ENCODE data around the gene TRIM38.

The TRIM38 gene

GRCh38 chr6:25921525-25922203 lies 40.9 kb upstream of the TRIM38 start:
- Histone ChIP-seq H3K9me2 (ENCODE audit: low read depth, low read length) (no peaks in the 10 kb centered on the region), H3K9me3 (ENCODE audit: low read length) (no peaks in the 10 kb centered on the region), H3K9ac (ENCODE audit: low read length) (no peak overlapping the region), H3F3A (ENCODE audit: insufficient read depth, low read length) (no peaks in the 10 kb centered on the region), H3K4me3 (ENCODE audit: low read depth, low read length, poor library complexity, severe bottlenecking) (no peak overlapping the region), H3K79me2 (ENCODE audit: insufficient read depth, low read length) (no peaks in the 10 kb centered on the region), H3K27me3 (ENCODE audit: insufficient read depth, low read length) (no peaks in the 10 kb centered on the region; the same call in 1 of the 2 replicates), H3K36me3 (ENCODE audit: insufficient read depth, low read length) (no peaks in the 10 kb centered on the region), H4K20me1 (ENCODE audit: insufficient read depth, low read length) (no peaks in the 10 kb centered on the region), H3K4me1 (ENCODE audit: insufficient read depth, low read length, severe bottlenecking) (no peaks in the 10 kb centered on the region), H2AFZ (ENCODE audit: low read length) (no peak overlapping the region), H3K4me2 (ENCODE audit: low read length) (no peak overlapping the region), H3K27ac (ENCODE audit: low read depth, low read length, poor library complexity, severe bottlenecking) (no peak overlapping the region)
- TF ChIP-seq EZH2 (IDR thresholded peaks at IDR 0.05; ENCODE audit: borderline replicate concordance, low read length): no peak
- TF ChIP-seq, protein P1, sequence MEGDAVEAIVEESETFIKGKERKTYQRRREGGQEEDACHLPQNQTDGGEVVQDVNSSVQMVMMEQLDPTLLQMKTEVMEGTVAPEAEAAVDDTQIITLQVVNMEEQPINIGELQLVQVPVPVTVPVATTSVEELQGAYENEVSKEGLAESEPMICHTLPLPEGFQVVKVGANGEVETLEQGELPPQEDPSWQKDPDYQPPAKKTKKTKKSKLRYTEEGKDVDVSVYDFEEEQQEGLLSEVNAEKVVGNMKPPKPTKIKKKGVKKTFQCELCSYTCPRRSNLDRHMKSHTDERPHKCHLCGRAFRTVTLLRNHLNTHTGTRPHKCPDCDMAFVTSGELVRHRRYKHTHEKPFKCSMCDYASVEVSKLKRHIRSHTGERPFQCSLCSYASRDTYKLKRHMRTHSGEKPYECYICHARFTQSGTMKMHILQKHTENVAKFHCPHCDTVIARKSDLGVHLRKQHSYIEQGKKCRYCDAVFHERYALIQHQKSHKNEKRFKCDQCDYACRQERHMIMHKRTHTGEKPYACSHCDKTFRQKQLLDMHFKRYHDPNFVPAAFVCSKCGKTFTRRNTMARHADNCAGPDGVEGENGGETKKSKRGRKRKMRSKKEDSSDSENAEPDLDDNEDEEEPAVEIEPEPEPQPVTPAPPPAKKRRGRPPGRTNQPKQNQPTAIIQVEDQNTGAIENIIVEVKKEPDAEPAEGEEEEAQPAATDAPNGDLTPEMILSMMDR (IDR thresholded peaks at IDR 0.05; ENCODE audit: low read length): no peak

GRCh38 chr6:25922301-25922700 lies 40.3 kb upstream of the TRIM38 start:
- Histone ChIP-seq H3K9ac (ENCODE audit: low read length) (no peak overlapping the region), H3K36me3 (ENCODE audit: insufficient read depth, low read length) (no peaks in the 10 kb centered on the region), H3K9me2 (ENCODE audit: low read depth, low read length) (no peaks in the 10 kb centered on the region), H3K9me3 (ENCODE audit: low read length) (no peaks in the 10 kb centered on the region), H3K4me3 (ENCODE audit: low read depth, low read length, poor library complexity, severe bottlenecking) (no peak overlapping the region), H3K4me2 (ENCODE audit: low read length) (no peak overlapping the region), H4K20me1 (ENCODE audit: insufficient read depth, low read length) (no peaks in the 10 kb centered on the region), H3F3A (ENCODE audit: insufficient read depth, low read length) (no peaks in the 10 kb centered on the region), H3K27ac (ENCODE audit: low read depth, low read length, poor library complexity, severe bottlenecking) (no peak overlapping the region), H2AFZ (ENCODE audit: low read length) (no peak overlapping the region), H3K4me1 (ENCODE audit: insufficient read depth, low read length, severe bottlenecking) (no peaks in the 10 kb centered on the region), H3K27me3 (ENCODE audit: insufficient read depth, low read length) (no peaks in the 10 kb centered on the region), H3K79me2 (ENCODE audit: insufficient read depth, low read length) (no peaks in the 10 kb centered on the region)
- TF ChIP-seq, protein P1 (IDR thresholded peaks at IDR 0.05; ENCODE audit: low read length): no peak
- no peak for TF ChIP-seq EZH2 (IDR thresholded peaks at IDR 0.05; ENCODE audit: borderline replicate concordance, low read length)

GRCh38 chr6:25925876-25926275 lies 36.7 kb upstream of the TRIM38 start:
- TF ChIP-seq, protein P1 (IDR thresholded peaks at IDR 0.05; ENCODE audit: low read length): no peak
- TF ChIP-seq EZH2 (IDR thresholded peaks at IDR 0.05; ENCODE audit: borderline replicate concordance, low read length): no peak
- Histone ChIP-seq H3K36me3 (ENCODE audit: insufficient read depth, low read length) (no peaks in the 10 kb centered on the region), H3K9me2 (ENCODE audit: low read depth, low read length) (no peaks in the 10 kb centered on the region), H3K9ac (ENCODE audit: low read length) (no peak overlapping the region), H3K9me3 (ENCODE audit: low read length) (no peaks in the 10 kb centered on the region), H3K27ac (ENCODE audit: low read depth, low read length, poor library complexity, severe bottlenecking) (no peak overlapping the region), H3K27me3 (ENCODE audit: insufficient read depth, low read length) (no peaks in the 10 kb centered on the region), H3K4me2 (ENCODE audit: low read length) (no peak overlapping the region), H3K4me1 (ENCODE audit: insufficient read depth, low read length, severe bottlenecking) (no peaks in the 10 kb centered on the region), H2AFZ (ENCODE audit: low read length) (no peak overlapping the region), H4K20me1 (ENCODE audit: insufficient read depth, low read length) (no peaks in the 10 kb centered on the region), H3K79me2 (ENCODE audit: insufficient read depth, low read length) (no peaks in the 10 kb centered on the region), H3K4me3 (ENCODE audit: low read depth, low read length, poor library complexity, severe bottlenecking) (no peak overlapping the region), H3F3A (ENCODE audit: insufficient read depth, low read length) (no peaks in the 10 kb centered on the region)
